H1 (cell line): ENCODE results near the gene GMEB2. TPM values are rescaled to one million over a fixed set of nuclear protein-coding genes. Genes with fewer than 3 reads are reported as not detected.

ENCODE experiments used
- CTCF ChIA-PET: fragments of 300-600 bp; sonication (Branson Sonifier 250); formaldehyde crosslinking; loops from one replicate; lab custom pipeline; 2021; ENCODE audit not compliant: partially characterized antibody; lab: Charles Lee
- POLR2A ChIA-PET: fragments of 300-600 bp; sonication (Branson Sonifier 250); formaldehyde crosslinking; loops from one replicate; lab custom pipeline; 2021; ENCODE audit warnings: inconsistent platforms; ENCODE audit not compliant: partially characterized antibody; lab: Charles Lee
- DNase-seq, 2 experiments: peaks; one replicate each; pipeline versions ENCODE4 v3.0.0 to v3.0.0-alpha.2; 2010 to 2022; ENCODE audit warnings: low spot score in 2 of 2, low read depth in 1 of 2, mixed read lengths in 1 of 2
- FAIRE-seq: peaks from 2 replicates; lab custom pipeline; 2011; peaks lifted over from hg19 to GRCh38; lab: Jason Lieb, UNC
- H2AFZ ChIP-seq: 2 replicates; pipeline ENCODE4 v1.8.1; 2012; ENCODE audit warnings: low read length, inconsistent platforms
- H2AK5ac ChIP-seq: 2 replicates; pipeline ENCODE4 v1.6.1; 2013; ENCODE audit warnings: low read depth, low read length
- H2BK120ac ChIP-seq: replicated peaks from 2 replicates; pipeline ENCODE3; 2013; ENCODE audit warnings: low read depth, low read length, inconsistent platforms
- H2BK12ac ChIP-seq: 2 replicates; pipeline ENCODE4 v1.6.1; 2013; ENCODE audit warnings: low read depth, low read length
- H2BK15ac ChIP-seq: 2 replicates; pipeline ENCODE4 v1.6.1; 2013; ENCODE audit warnings: low read length
- H2BK20ac ChIP-seq: 2 replicates; pipeline ENCODE4 v1.6.1; 2013; ENCODE audit warnings: low read length
- H2BK5ac ChIP-seq: 2 replicates; pipeline ENCODE4 v1.6.1; 2013; ENCODE audit warnings: low read depth, low read length
- H3K14ac ChIP-seq: 2 replicates; pipeline ENCODE4 v1.6.1; 2013; ENCODE audit warnings: inconsistent platforms; ENCODE audit not compliant: insufficient read length
- H3K18ac ChIP-seq: 2 replicates; pipeline ENCODE4 v1.6.1; 2013; ENCODE audit warnings: low read length; ENCODE audit errors: extremely low read depth
- H3K23ac ChIP-seq: 2 replicates; pipeline ENCODE4 v1.6.1; 2013; ENCODE audit warnings: inconsistent platforms; ENCODE audit not compliant: insufficient read length
- H3K23me2 ChIP-seq: 2 replicates; pipeline ENCODE4 v1.6.1; 2013; ENCODE audit warnings: low read depth, low read length
- H3K27ac ChIP-seq: 2 replicates; pipeline ENCODE4 v1.6.1; 2011; ENCODE audit warnings: low read depth, low read length, inconsistent platforms
- H3K27me3 ChIP-seq, 4 experiments: replicated peaks in 1 of 4; 1 replicate in 1 of 4; 2 replicates in 3 of 4; pipeline versions ENCODE4 v1.6.1 to v1.8.1; 2011 to 2013; ENCODE audit warnings: low read length in 3 of 4, mild to moderate bottlenecking in 3 of 4, inconsistent platforms in 2 of 4, mixed read lengths in 2 of 4, moderate library complexity in 1 of 4; ENCODE audit not compliant: control insufficient read depth in 3 of 4, insufficient read depth in 3 of 4; ENCODE audit errors: extremely low read depth in 1 of 4
- H3K36me3 ChIP-seq, 4 experiments: 2 replicates each; pipeline versions ENCODE4 v1.6.1 to v1.8.1; 2011 to 2013; ENCODE audit warnings: mild to moderate bottlenecking in 4 of 4, low read length in 3 of 4, moderate library complexity in 2 of 4, control low read depth in 1 of 4, inconsistent platforms in 1 of 4; ENCODE audit not compliant: insufficient read depth in 4 of 4, control insufficient read depth in 2 of 4
- H3K4ac ChIP-seq: replicated peaks from 2 replicates; pipeline ENCODE3; 2013; ENCODE audit warnings: low read length, low read depth, mixed read lengths, inconsistent platforms; ENCODE audit not compliant: insufficient read length
- H3K4me1 ChIP-seq, 4 experiments: replicated peaks in 1 of 4; 1 replicate in 1 of 4; 2 replicates in 3 of 4; pipeline versions ENCODE4 v1.6.1 to v1.8.1; 2011 to 2013; ENCODE audit warnings: low read length in 3 of 4, inconsistent platforms in 2 of 4, mixed read lengths in 1 of 4; ENCODE audit not compliant: insufficient read depth in 4 of 4, control insufficient read depth in 3 of 4
- H3K4me2 ChIP-seq, 2 experiments: 2 replicates each; pipeline versions ENCODE4 v1.6.1 to v1.8.1; 2011 to 2013; ENCODE audit warnings: low read depth in 2 of 2, low read length in 2 of 2, control low read depth in 1 of 2, inconsistent platforms in 1 of 2, mild to moderate bottlenecking in 1 of 2; ENCODE audit not compliant: insufficient read depth in 1 of 2
- H3K4me3 ChIP-seq, 4 experiments: fragments of 200-600, 300-600 bp in 1 of 4; sonication (generic), shearing (Covaris generic), sonication (Bioruptor Twin) in 1 of 4; 2 replicates each; pipeline versions ENCODE4 v1.5.1 to v1.8.1; 2011 to 2016; ENCODE audit warnings: low read length in 4 of 4, low read depth in 3 of 4, control low read depth in 2 of 4, inconsistent platforms in 2 of 4, mild to moderate bottlenecking in 2 of 4, mixed read lengths in 1 of 4, moderate library complexity in 1 of 4; ENCODE audit not compliant: insufficient read depth in 2 of 4; ENCODE audit errors: extremely low read depth in 1 of 4
- H3K56ac ChIP-seq: replicated peaks from 2 replicates; pipeline ENCODE3; 2013; ENCODE audit warnings: low read depth, mild to moderate bottlenecking, mixed read lengths, low read length, inconsistent platforms; ENCODE audit not compliant: insufficient read length
- H3K79me1 ChIP-seq: 2 replicates; pipeline ENCODE4 v1.6.1; 2013; ENCODE audit warnings: low read depth, low read length, control low read depth
- H3K79me2 ChIP-seq, 2 experiments: 2 replicates each; pipeline versions ENCODE4 v1.6.1 to v1.8.1; 2012 to 2013; ENCODE audit warnings: low read length in 2 of 2, mild to moderate bottlenecking in 2 of 2, inconsistent platforms in 1 of 2; ENCODE audit not compliant: insufficient read depth in 2 of 2, control insufficient read depth in 1 of 2
- H3K9ac ChIP-seq, 4 experiments: replicated peaks in 1 of 4; 1 replicate in 1 of 4; 2 replicates in 3 of 4; pipeline versions ENCODE4 v1.6.1 to v1.8.1; 2011 to 2013; ENCODE audit warnings: low read depth in 3 of 4, low read length in 3 of 4, control low read depth in 2 of 4, mild to moderate bottlenecking in 2 of 4, moderate library complexity in 2 of 4, inconsistent platforms in 1 of 4; ENCODE audit errors: extremely low read depth in 1 of 4
- H3K9me3 ChIP-seq, 2 experiments: 2 replicates each; pipeline versions ENCODE4 v1.6.1 to v1.8.1; 2012 to 2013; ENCODE audit warnings: mild to moderate bottlenecking in 2 of 2, moderate library complexity in 2 of 2, control low read depth in 1 of 2, inconsistent platforms in 1 of 2, low read depth in 1 of 2, low read length in 1 of 2, mixed read lengths in 1 of 2; ENCODE audit not compliant: insufficient read depth in 2 of 2
- H4K20me1 ChIP-seq, 2 experiments: replicated peaks in 1 of 2; 2 replicates each; pipeline versions ENCODE3 to v1.8.1; 2011 to 2013; ENCODE audit warnings: inconsistent platforms in 2 of 2, low read length in 2 of 2, mild to moderate bottlenecking in 1 of 2; ENCODE audit not compliant: insufficient read depth in 2 of 2, control insufficient read depth in 1 of 2
- H4K5ac ChIP-seq: 2 replicates; pipeline ENCODE4 v1.6.1; 2013; ENCODE audit warnings: low read length, low read depth, mixed read lengths, inconsistent platforms; ENCODE audit not compliant: insufficient read length
- H4K8ac ChIP-seq: 2 replicates; pipeline ENCODE4 v1.8.0; 2013; ENCODE audit warnings: mild to moderate bottlenecking, moderate library complexity, low read length, inconsistent platforms; ENCODE audit not compliant: insufficient read depth; ENCODE audit errors: extremely low read depth
- H4K91ac ChIP-seq: replicated peaks from 2 replicates; pipeline ENCODE3; 2013; ENCODE audit warnings: low read length, mixed read lengths, inconsistent platforms; ENCODE audit not compliant: insufficient read length
- BACH1 ChIP-seq: IDR thresholded peaks from 2 replicates; pipeline ENCODE4 v1.6.1; 2012; ENCODE audit warnings: low read length, improper control_type of control experiment
- CBX5 ChIP-seq: fragments of 300-800, 300-1000 bp; sonication (generic); IDR thresholded peaks from 2 replicates; pipeline ENCODE4 v1.7.1; 2016; ENCODE audit warnings: antibody characterized with exemption, low read length, low read depth
- CBX8 ChIP-seq: fragments of 300-800, 300-1000 bp; sonication (generic); IDR thresholded peaks from 2 replicates; pipeline ENCODE4 v1.7.1; 2016; ENCODE audit warnings: low read depth, low read length, borderline replicate concordance
- CEBPB ChIP-seq: IDR thresholded peaks from 2 replicates; pipeline ENCODE4 v1.6.1; 2012; ENCODE audit warnings: low read depth, low read length
- HDAC6 ChIP-seq: IDR thresholded peaks from one replicate; pipeline ENCODE4 v1.7.1; 2012; ENCODE audit warnings: low read depth, mild to moderate bottlenecking, inconsistent platforms, low read length, moderate library complexity
- NRF1 ChIP-seq: IDR thresholded peaks from 2 replicates; pipeline ENCODE4 v1.6.1; 2011; ENCODE audit warnings: mild to moderate bottlenecking, low read depth, low read length, improper control_type of control experiment
- RNF2 ChIP-seq: fragments of 200-900, 300-1000 bp; sonication (generic); IDR thresholded peaks from 2 replicates; pipeline ENCODE4 v1.7.1; 2016; ENCODE audit warnings: borderline replicate concordance, low read depth, mild to moderate bottlenecking, antibody characterized with exemption, low read length; ENCODE audit not compliant: poor library complexity, severe bottlenecking; ENCODE audit errors: missing control alignments
- RXRA ChIP-seq: IDR thresholded peaks from 2 replicates; pipeline ENCODE4 v1.6.1; 2011; ENCODE audit warnings: low read depth, mild to moderate bottlenecking, low read length, moderate library complexity; ENCODE audit not compliant: insufficient read depth
- TEAD4 ChIP-seq: IDR thresholded peaks from 2 replicates; pipeline ENCODE4 v1.6.1; 2012; ENCODE audit warnings: low read depth, low read length, inconsistent platforms, mixed read lengths
- USF2 ChIP-seq: IDR thresholded peaks from 2 replicates; pipeline ENCODE4 v1.6.1; 2011; ENCODE audit warnings: low read length, improper control_type of control experiment
- YY1 ChIP-seq: IDR thresholded peaks from 2 replicates; pipeline ENCODE4 v1.6.1; 2011; ENCODE audit warnings: low read depth, mild to moderate bottlenecking, low read length
- WGBS, 2 experiments: shearing (Covaris generic) in 1 of 2; methylation state at CpG; one replicate each; pipeline versions ENCODE4 v1.1.6 to v1.1.7; 2013 to 2015; ENCODE audit warnings: low lambda C conversion rate in 2 of 2, mixed read lengths in 2 of 2, inconsistent platforms in 1 of 2, low coverage in 1 of 2, missing lambda C conversion rate in 1 of 2; ENCODE audit not compliant: insufficient replicate concordance in 2 of 2, insufficient coverage in 1 of 2, insufficient read length in 1 of 2; ENCODE audit errors: extremely low coverage in 1 of 2, missing lambda C conversion rate in 1 of 2; 5-methylcytosine and 5-hydroxymethylcytosine counted together
- polyA plus RNA-seq, 7 experiments: library from polyadenylated mRNA; depleted of rRNA in 3 of 7; stranded (reverse) in 5 of 7; unstranded in 2 of 7; fragments of >200 nt in 5 of 7; fragments of 200-250 nt in 2 of 7; gene quantifications; 1 replicate in 5 of 7; 2 replicates in 1 of 7; 4 replicates in 1 of 7; pipeline versions ENCODE4 v1.2.1 to v1.2.3, GENCODE V29; 2011 to 2013; ENCODE audit warnings: missing spikeins in 2 of 7, mixed read lengths in 2 of 7
- total RNA-seq: library from RNA; stranded (reverse); fragmentation: NEBNext Ultra II Directional; extraction: Animal tissue kit (Norgen Biotek cat#: 25700); gene quantifications from 2 replicates; pipeline ENCODE4 v1.2.1, GENCODE V29; 2021

Gene GMEB2
- total and polyA plus RNA-seq, 2 of the 8 experiments (the other 6 are each of a cell fraction or from before 2014, with no cell fraction given): 12.9 to 14.2 TPM

- Histone ChIP-seq H3K18ac (no peak overlapping the region), H2BK120ac (no peak overlapping the region), H3K79me2 (no peaks in the 10 kb centered on the region), H3K27ac (no peak overlapping the region), H3K4me2 (no peak overlapping the region), H2BK20ac (no peak overlapping the region), H4K5ac (no peak overlapping the region), H3K4ac (no peak overlapping the region), H3K23me2 (no peaks in the 10 kb centered on the region; the same call in 1 of the 2 replicates), H2BK12ac (no peak overlapping the region), H3K27me3 (no peaks in the 10 kb centered on the region; a peak in 1 of 7 replicates), H3K4me1 (peaks cover 0 to 6% (median 6%) of the 10 kb centered on the region in 4 experiments; a peak in 6 of 7 replicates), H3K9ac (no peak overlapping the region), H3K14ac (no peak overlapping the region), H2BK15ac (no peak overlapping the region; the same call in 1 of the 2 replicates), H3K56ac (no peak overlapping the region), H2AK5ac (no peak overlapping the region), H3K9me3 (no peaks in the 10 kb centered on the region), H2BK5ac (no peak overlapping the region), H3K4me3 (no peak overlapping the region), H3K79me1 (no peaks in the 10 kb centered on the region), H4K8ac (no peak overlapping the region), H3K36me3 (no peaks in the 10 kb centered on the region), H2AFZ (no peak overlapping the region), H3K23ac (no peak overlapping the region), H4K20me1 (peaks cover 0 to 3% of the 10 kb centered on the region in 2 experiments), H4K91ac (no peak overlapping the region)
- ChIA-PET CTCF (interaction anchor here (1.0 to 3.2 kb wide), 5 partner anchors 10 to 419 kb away, joined by 3 to 20 read pairs (median 4); partner anchors contain the start of gene PTK6), POLR2A (interaction anchor here (0.5 kb wide), 1 partner anchor 180 kb away, joined by 3 read pairs; no protein-coding TSS in a partner anchor)
- 92% methylated on average over 26 of the region's 28 CpGs; no CpG with 5 or more reads in 1 of the 2 experiments for WGBS, 2 experiments
- DNase-seq: no peak
- FAIRE-seq: no peak
- no peak for TF ChIP-seq CBX5
- no peak for TF ChIP-seq CEBPB
- no peak for TF ChIP-seq BACH1
- no peak for TF ChIP-seq HDAC6
- no peak for TF ChIP-seq TEAD4
- no peak for TF ChIP-seq CBX8
- no peak for TF ChIP-seq NRF1
- TF ChIP-seq RXRA: no peak
- TF ChIP-seq USF2: no peak
- no peak for TF ChIP-seq YY1
- no peak for TF ChIP-seq RNF2
These were observed 56.4 kb downstream of the GMEB2 start for GRCh38 chr20:63570281-63571086.
